ENCODE measurements around the gene TAMALIN.

DNA sequence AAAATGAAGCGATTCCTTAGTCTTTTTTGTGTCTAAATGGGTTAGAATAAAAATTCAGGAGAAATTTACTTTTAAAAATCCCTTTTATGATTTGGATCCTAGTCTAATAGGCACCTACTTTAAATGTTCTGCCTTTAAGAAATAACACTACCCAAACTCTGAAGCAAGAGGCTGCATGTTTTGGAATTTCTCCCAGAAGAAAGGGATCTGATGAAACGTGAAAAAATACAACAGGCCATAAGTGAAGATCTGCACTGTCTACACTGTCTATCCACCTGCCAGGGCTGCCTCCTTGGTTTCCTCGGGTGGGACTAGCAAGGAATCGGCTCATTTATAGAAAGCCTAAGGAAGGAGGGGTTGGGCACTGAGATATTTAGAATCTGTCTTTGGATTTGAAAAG lies 33.2 kb upstream of the TAMALIN start:
- TF ChIP-seq, protein P1, sequence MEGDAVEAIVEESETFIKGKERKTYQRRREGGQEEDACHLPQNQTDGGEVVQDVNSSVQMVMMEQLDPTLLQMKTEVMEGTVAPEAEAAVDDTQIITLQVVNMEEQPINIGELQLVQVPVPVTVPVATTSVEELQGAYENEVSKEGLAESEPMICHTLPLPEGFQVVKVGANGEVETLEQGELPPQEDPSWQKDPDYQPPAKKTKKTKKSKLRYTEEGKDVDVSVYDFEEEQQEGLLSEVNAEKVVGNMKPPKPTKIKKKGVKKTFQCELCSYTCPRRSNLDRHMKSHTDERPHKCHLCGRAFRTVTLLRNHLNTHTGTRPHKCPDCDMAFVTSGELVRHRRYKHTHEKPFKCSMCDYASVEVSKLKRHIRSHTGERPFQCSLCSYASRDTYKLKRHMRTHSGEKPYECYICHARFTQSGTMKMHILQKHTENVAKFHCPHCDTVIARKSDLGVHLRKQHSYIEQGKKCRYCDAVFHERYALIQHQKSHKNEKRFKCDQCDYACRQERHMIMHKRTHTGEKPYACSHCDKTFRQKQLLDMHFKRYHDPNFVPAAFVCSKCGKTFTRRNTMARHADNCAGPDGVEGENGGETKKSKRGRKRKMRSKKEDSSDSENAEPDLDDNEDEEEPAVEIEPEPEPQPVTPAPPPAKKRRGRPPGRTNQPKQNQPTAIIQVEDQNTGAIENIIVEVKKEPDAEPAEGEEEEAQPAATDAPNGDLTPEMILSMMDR (conservative IDR thresholded peaks at IDR 0.05; ENCODE audit: low read depth, low read length) = no peak
- TF ChIP-seq BHLHE40 (IDR thresholded peaks at IDR 0.05; ENCODE audit: low read depth, low read length) = no peak
- TF ChIP-seq RCOR1 (IDR thresholded peaks at IDR 0.05; ENCODE audit: insufficient replicate concordance, low read length) = no peak
